ENCODE data around the gene CDRT15. TPM values are rescaled to one million over a fixed set of nuclear protein-coding genes. Genes with fewer than 3 reads are reported as not detected.
A peak's percentile ranks its signal among the peaks of the same experiment; 100 is the strongest.

CDRT15 gene
- total and polyA plus RNA-seq, 11 donors, result not detected

DNA sequence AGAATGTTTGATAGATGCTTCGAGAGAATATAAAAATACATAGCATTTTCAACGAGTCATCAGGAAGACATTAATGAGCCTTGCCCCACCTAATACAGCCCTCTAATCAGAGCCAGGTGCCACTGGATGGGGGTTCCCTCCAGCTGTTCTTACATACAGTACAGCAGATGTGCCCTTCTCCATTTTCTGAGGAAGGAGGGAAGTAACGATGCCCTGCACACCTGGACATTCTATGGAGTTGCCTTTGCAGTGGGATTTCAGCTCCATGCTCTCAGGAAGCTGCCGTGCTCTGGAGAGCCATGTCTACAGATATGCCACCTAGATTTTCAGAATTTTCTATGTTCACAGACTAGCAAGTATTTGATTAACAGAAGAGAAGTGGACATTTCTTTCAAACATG is 36.3 kb downstream of the CDRT15 start:
- ATAC-seq, result no peak
- intact Hi-C loops (cut with DNase I), result loop anchor here in 5 of 10 donors (10.0 kb wide), 5 partner anchors 106 to 606 kb away; partner anchors contain the start of gene COX10 (in 1 of the 5)
- H3K36me3 ChIP-seq, result peaks cover 0 to 6% (median 0%) of the 10 kb centered on the region in 9 donors
- no peaks in the 10 kb centered on the region for H3K9me3 ChIP-seq
- no peaks in the 10 kb centered on the region for H3K27me3 ChIP-seq
- DNase-seq, result no peak
- TF ChIP-seq POLR2A (IDR thresholded peaks at IDR 0.05) (no peak), CTCF (IDR thresholded peaks at IDR 0.05) (no peak)
- 92 to 95% (median 94%) methylated on average over 4 of the region's 4 CpGs for WGBS, 4 donors
- H3K27ac ChIP-seq, result peak overlapping the region in 1 of 12 donors; percentile 78
- no peak overlapping the region for H3K4me3 ChIP-seq
- peaks cover under 1 to 92% (median 20%) of the 10 kb centered on the region in 12 donors for H3K4me1 ChIP-seq

DNA sequence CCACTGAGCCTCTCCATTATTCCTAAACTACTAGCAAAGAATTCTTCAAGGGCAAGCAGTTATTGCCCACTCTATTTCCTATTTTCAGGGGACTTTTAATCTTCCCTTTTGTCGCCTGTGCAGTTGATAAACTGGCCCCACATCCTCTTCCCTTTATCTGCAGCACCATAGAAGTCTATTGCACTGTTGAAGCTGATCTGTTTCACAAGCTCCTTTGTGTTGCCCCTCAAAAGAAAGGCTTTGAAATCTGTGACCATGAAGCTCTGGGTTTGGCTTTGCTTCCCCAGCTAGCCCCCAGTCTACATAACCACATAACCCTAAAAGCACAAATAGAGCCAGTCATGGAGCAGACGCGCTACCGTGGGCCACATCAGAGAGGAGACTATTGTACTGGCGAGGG is 37.1 kb downstream of the CDRT15 start:
- peak overlapping the region in 1 of 12 donors; percentile 46 for H3K27ac ChIP-seq
- peaks cover 0 to 89% (median 20%) of the 10 kb centered on the region in 12 donors for H3K4me1 ChIP-seq
- 95 to 98% (median 96%) methylated on average over 5 of the region's 5 CpGs for whole genome bisulfite sequencing, 4 donors
- ATAC-seq (no peak), DNase-seq (no peak)
- TF ChIP-seq POLR2A (IDR thresholded peaks at IDR 0.05), result no peak
- TF ChIP-seq CTCF (IDR thresholded peaks at IDR 0.05), result no peak
- peaks cover 0 to 11% (median 0%) of the 10 kb centered on the region in 9 donors for H3K36me3 ChIP-seq
- no peaks in the 10 kb centered on the region for H3K9me3 ChIP-seq
- intact Hi-C loops (cut with DNase I), result no loop called here
- H3K4me3 ChIP-seq, result no peak overlapping the region
- H3K27me3 ChIP-seq, result no peaks in the 10 kb centered on the region

GRCh38 chr17:14198575-14198974 is 38.1 kb downstream of the CDRT15 start:
- Histone ChIP-seq H3K27me3 (no peaks in the 10 kb centered on the region), H3K27ac (peak overlapping the region in 3 of 12 donors; percentile 17 to 77 (median 46)), H3K9me3 (no peaks in the 10 kb centered on the region), H3K4me3 (no peak overlapping the region), H3K36me3 (peaks cover 0 to 13% (median 0%) of the 10 kb centered on the region in 9 donors), H3K4me1 (peaks cover 0 to 85% (median 20%) of the 10 kb centered on the region in 12 donors)
- WGBS, 4 donors, result 95 to 99% (median 97%) methylated on average over 4 of the region's 4 CpGs
- DNase-seq (no peak), ATAC-seq (no peak)
- TF ChIP-seq POLR2A (IDR thresholded peaks at IDR 0.05) (no peak), CTCF (IDR thresholded peaks at IDR 0.05) (no peak)
- intact Hi-C loops (cut with DNase I), result no loop called here

DNA sequence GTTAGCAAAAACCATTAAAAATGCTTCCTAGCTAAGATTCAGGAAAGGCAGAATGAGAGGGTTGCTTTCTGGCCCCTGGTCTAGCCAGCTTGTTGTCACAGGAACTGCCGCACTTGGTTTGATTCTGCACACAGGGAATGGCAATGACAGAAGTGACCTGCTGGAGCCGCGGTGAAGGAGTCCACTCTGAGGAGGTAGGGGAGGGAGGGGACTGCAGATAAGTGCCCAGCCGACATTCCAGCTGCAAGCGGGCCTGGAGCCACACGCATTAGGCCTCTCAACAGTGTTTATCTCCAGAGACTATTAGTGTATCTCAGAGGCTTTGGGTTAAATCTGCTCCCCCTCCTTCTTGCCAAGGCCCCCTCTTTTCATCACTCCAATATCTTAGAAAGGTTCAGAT is 38.6 kb downstream of the CDRT15 start:
- Histone ChIP-seq H3K4me1 (peaks cover 0 to 83% (median 20%) of the 10 kb centered on the region in 12 donors), H3K27ac (peak overlapping the region in 4 of 12 donors; percentile 17 to 77 (median 48)), H3K9me3 (no peaks in the 10 kb centered on the region), H3K27me3 (no peaks in the 10 kb centered on the region), H3K4me3 (no peak overlapping the region), H3K36me3 (peaks cover 0 to 13% (median 0%) of the 10 kb centered on the region in 9 donors)
- intact Hi-C loops (cut with DNase I), result no loop called here
- peak; percentile 32 to 69 (median 59) for DNase-seq
- peak; percentile 72 to 88 (median 88) for ATAC-seq
- TF ChIP-seq POLR2A (IDR thresholded peaks at IDR 0.05), result no peak
- TF ChIP-seq CTCF (IDR thresholded peaks at IDR 0.05), result no peak
- 29 to 50% (median 45%) methylated on average over 6 of the region's 6 CpGs for WGBS, 4 donors

Data from heart left ventricle (tissue), 16 donors.